Measurements from ENCODE around the gene SAPCD1.

DNA sequence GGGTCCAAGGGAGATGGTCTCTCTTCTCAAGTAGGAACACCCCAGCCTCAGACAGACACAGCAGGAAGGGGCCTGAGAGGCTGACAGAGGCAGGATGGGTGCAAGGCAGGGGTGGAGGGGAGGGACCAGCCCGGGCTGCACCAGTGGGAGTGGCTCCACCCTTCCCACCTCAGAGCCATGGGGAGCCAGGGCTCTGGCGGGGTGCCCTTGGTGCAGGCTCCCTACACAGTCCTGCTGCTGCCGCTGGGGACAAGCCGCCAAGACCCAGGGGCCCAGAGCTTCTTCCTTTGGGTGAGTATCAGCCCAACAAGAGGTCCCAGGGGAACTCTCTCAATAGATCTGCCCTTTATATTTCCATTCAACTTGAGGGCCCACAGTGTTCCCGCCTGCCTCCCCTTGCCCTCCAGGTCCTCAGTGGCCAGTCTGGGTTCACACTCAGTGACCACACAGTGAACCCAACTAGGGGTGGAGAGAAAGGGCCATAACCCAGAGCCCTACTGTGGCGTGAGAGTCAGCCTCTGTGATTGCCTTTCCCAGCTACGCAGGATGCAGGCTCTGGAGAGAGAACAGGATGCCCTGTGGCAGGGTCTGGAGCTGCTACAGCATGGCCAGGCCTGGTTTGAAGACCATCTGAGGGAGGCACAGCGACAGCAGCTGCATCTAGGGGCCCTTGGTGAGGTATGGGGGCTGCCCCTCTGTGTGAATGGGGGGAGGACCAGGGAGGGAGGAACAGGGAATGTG, 592 bp downstream of the SAPCD1 start:
- no peak for TF ChIP-seq MXI1 (IDR thresholded peaks at IDR 0.05; ENCODE audit: low read depth, low read length)
- TF ChIP-seq FOXM1 (IDR thresholded peaks at IDR 0.05; ENCODE audit: low read depth): no peak
- TF ChIP-seq EZH2phosphoT487 (IDR thresholded peaks at IDR 0.05; ENCODE audit: borderline replicate concordance, low read depth): no peak
